ENCODE data around the gene ZBTB7A.
A peak's percentile ranks its signal among the peaks of the same experiment; 100 is the strongest.
"Not testable (repeated sequence)": the region's sequence is repeated elsewhere in the genome, so short reads cannot be mapped to it uniquely, and the experiment has no call there.

ZBTB7A gene

GRCh38 chr19:4007836-4008539 is 58.7 kb downstream of the ZBTB7A start:
- TF ChIP-seq CTCF (IDR thresholded peaks at IDR 0.05; ENCODE audit: low read depth, low read length) = no peak
- TF ChIP-seq MYC (IDR thresholded peaks at IDR 0.05; ENCODE audit: low read depth, low read length) = no peak
- TF ChIP-seq MAX (IDR thresholded peaks at IDR 0.05; ENCODE audit: low read depth, low read length) = no peak
- TF ChIP-seq POLR2A (IDR thresholded peaks at IDR 0.05; ENCODE audit: extremely low read depth, insufficient read length) = no peak
- no peak for DNase-seq (ENCODE audit: low read depth)
- H3K4me3 ChIP-seq (ENCODE audit: low read depth, low read length) = peak overlapping the region; percentile 72

GRCh38 chr19:4007021-4007835 is 59.5 kb downstream of the ZBTB7A start, which contains the start of gene PIAS4:
Gene PIAS4, plus strand, starts transcription at chr19:4007736. Its CDS starts 25 bp downstream, at chr19:4007761.
- H3K4me3 ChIP-seq (ENCODE audit: low read depth, low read length) = peak within 1 kb of the TSS; percentile 72
- TF ChIP-seq MYC (IDR thresholded peaks at IDR 0.05; ENCODE audit: low read depth, low read length) (no peak), MAX (IDR thresholded peaks at IDR 0.05; ENCODE audit: low read depth, low read length) (peak; percentile 54), CTCF (IDR thresholded peaks at IDR 0.05; ENCODE audit: low read depth, low read length) (no peak), POLR2A (IDR thresholded peaks at IDR 0.05; ENCODE audit: extremely low read depth, insufficient read length) (peak; percentile 42)
- peak; percentile 90 for DNase-seq (ENCODE audit: low read depth)

GRCh38 chr19:4005436-4005835 is 61.3 kb downstream of the ZBTB7A start:
- DNase-seq (ENCODE audit: low read depth); H3K4me3 ChIP-seq (ENCODE audit: low read depth, low read length): not testable (repeated sequence)

- H3K4me3 ChIP-seq (ENCODE audit: low read depth, low read length); DNase-seq (ENCODE audit: low read depth): not testable (repeated sequence)
Observed at GRCh38 chr19:4000798-4001197, 65.9 kb downstream of the ZBTB7A start.

- DNase-seq (ENCODE audit: low read depth); H3K4me3 ChIP-seq (ENCODE audit: low read depth, low read length): not testable (repeated sequence)
Observed at GRCh38 chr19:3998667-3999412, 67.9 kb downstream of the ZBTB7A start.

GRCh38 chr19:3995607-3996006 is 71.1 kb downstream of the ZBTB7A start:
- TF ChIP-seq CTCF (IDR thresholded peaks at IDR 0.05; ENCODE audit: low read depth, low read length) (no peak), MAX (IDR thresholded peaks at IDR 0.05; ENCODE audit: low read depth, low read length) (no peak), POLR2A (IDR thresholded peaks at IDR 0.05; ENCODE audit: extremely low read depth, insufficient read length) (no peak), MYC (IDR thresholded peaks at IDR 0.05; ENCODE audit: low read depth, low read length) (no peak)
- no peak overlapping the region for H3K4me3 ChIP-seq (ENCODE audit: low read depth, low read length)
- DNase-seq (ENCODE audit: low read depth) = no peak

All from NB4 (cell line).